ENCODE data around the gene GPRIN1. TPM values are rescaled to one million over a fixed set of nuclear protein-coding genes. Genes with fewer than 3 reads are reported as not detected.
A peak's percentile ranks its signal among the peaks of the same experiment; 100 is the strongest.

The GPRIN1 gene
- total and polyA plus RNA-seq, 2 donors from 2014 or later, result 0.45 to 1.3 TPM

- H3K27me3 ChIP-seq (ENCODE audit: control insufficient read depth, insufficient read depth, low read length), result peaks cover 4% of the 10 kb centered on the region
- H3K9me3 ChIP-seq (ENCODE audit: control insufficient read depth in 2 of 3, insufficient read depth in 1 of 3, low read length in 3 of 3), result no peaks in the 10 kb centered on the region
- DNase-seq (peak in 2 of 5 donors; percentile 31 to 52), FAIRE-seq (no peak)
- intact Hi-C loops (cut with DNase I), result no loop called here
- H3K27ac ChIP-seq (ENCODE audit: low read depth in 2 of 2, low read length in 2 of 2), result no peak overlapping the region
- peaks cover 0 to 3% (median 0%) of the 10 kb centered on the region in 3 donors for H3K4me1 ChIP-seq (ENCODE audit: control insufficient read depth in 2 of 3, insufficient read depth in 2 of 3, low read depth in 1 of 3, low read length in 3 of 3)
- H3K36me3 ChIP-seq (ENCODE audit: control insufficient read depth in 2 of 3, insufficient read depth in 3 of 3, low read length in 3 of 3), result no peaks in the 10 kb centered on the region
- TF ChIP-seq CTCF (IDR thresholded peaks at IDR 0.05; ENCODE audit: borderline replicate concordance, extremely low read depth, insufficient read depth), result no peak
- H3K9ac ChIP-seq (ENCODE audit: low read length in 3 of 3), result no peak overlapping the region
- no peak overlapping the region for H3K4me3 ChIP-seq (ENCODE audit: low read length in 3 of 3)
These were observed 826 bp downstream of the GPRIN1 start for GRCh38 chr5:176608937-176609723.

GRCh38 chr5:176608142-176608705, 1.7 kb downstream of the GPRIN1 start:
- no peak for DNase-seq
- no peak overlapping the region for H3K9ac ChIP-seq (ENCODE audit: low read length in 3 of 3)
- intact Hi-C loops (cut with DNase I), result no loop called here
- FAIRE-seq, result no peak
- H3K27me3 ChIP-seq (ENCODE audit: control insufficient read depth, insufficient read depth, low read length), result peaks cover 4% of the 10 kb centered on the region
- H3K4me1 ChIP-seq (ENCODE audit: control insufficient read depth in 2 of 3, insufficient read depth in 2 of 3, low read depth in 1 of 3, low read length in 3 of 3), result peaks cover 0 to 3% (median 0%) of the 10 kb centered on the region in 3 donors
- TF ChIP-seq CTCF (IDR thresholded peaks at IDR 0.05; ENCODE audit: borderline replicate concordance, extremely low read depth, insufficient read depth), result no peak
- no peaks in the 10 kb centered on the region for H3K9me3 ChIP-seq (ENCODE audit: control insufficient read depth in 2 of 3, insufficient read depth in 1 of 3, low read length in 3 of 3)
- no peaks in the 10 kb centered on the region for H3K36me3 ChIP-seq (ENCODE audit: control insufficient read depth in 2 of 3, insufficient read depth in 3 of 3, low read length in 3 of 3)
- no peak overlapping the region for H3K4me3 ChIP-seq (ENCODE audit: low read length in 3 of 3)
- no peak overlapping the region for H3K27ac ChIP-seq (ENCODE audit: low read depth in 2 of 2, low read length in 2 of 2)

- no peak for DNase-seq
These were observed 3.1 kb downstream of the GPRIN1 start for GRCh38 chr5:176606875-176607274.

More at GRCh38 chr5:176606875-176607274, 3.1 kb downstream of the GPRIN1 start:
- no peak overlapping the region for H3K4me3 ChIP-seq (ENCODE audit: low read length in 3 of 3)
- H3K27ac ChIP-seq (ENCODE audit: low read depth in 2 of 2, low read length in 2 of 2), result no peak overlapping the region
- no peak for FAIRE-seq
- H3K36me3 ChIP-seq (ENCODE audit: control insufficient read depth in 2 of 3, insufficient read depth in 3 of 3, low read length in 3 of 3), result no peaks in the 10 kb centered on the region
- TF ChIP-seq CTCF (IDR thresholded peaks at IDR 0.05; ENCODE audit: borderline replicate concordance, extremely low read depth, insufficient read depth), result no peak
- peaks cover 4% of the 10 kb centered on the region for H3K27me3 ChIP-seq (ENCODE audit: control insufficient read depth, insufficient read depth, low read length)
- no peak overlapping the region for H3K9ac ChIP-seq (ENCODE audit: low read length in 3 of 3)
- H3K4me1 ChIP-seq (ENCODE audit: control insufficient read depth in 2 of 3, insufficient read depth in 2 of 3, low read depth in 1 of 3, low read length in 3 of 3), result peaks cover 0 to 3% (median 0%) of the 10 kb centered on the region in 3 donors
- H3K9me3 ChIP-seq (ENCODE audit: control insufficient read depth in 2 of 3, insufficient read depth in 1 of 3, low read length in 3 of 3), result no peaks in the 10 kb centered on the region
- intact Hi-C loops (cut with DNase I), result no loop called here

Data from kidney (tissue), 14 donors.